PFSK-1 (cell line): Measurements from ENCODE around the gene FKBP2.

Experiments
- FOXP2 ChIP-seq: optimal IDR thresholded peaks from 2 replicates; pipeline ENCODE3; 2011; ENCODE audit warnings: borderline replicate concordance, control low read depth, inconsistent platforms; ENCODE audit not compliant: insufficient read depth; ENCODE audit errors: extremely low read length, extremely low read depth
- POLR2AphosphoS5 ChIP-seq: IDR thresholded peaks from 2 replicates; pipeline ENCODE4 v1.6.1; 2012; ENCODE audit warnings: low read depth, mild to moderate bottlenecking, control low read depth, low read length, moderate library complexity
- SIN3A ChIP-seq: IDR thresholded peaks from 2 replicates; pipeline ENCODE4 v1.6.1; 2012; ENCODE audit warnings: mild to moderate bottlenecking, low read length, moderate library complexity, borderline replicate concordance; ENCODE audit not compliant: insufficient read depth
- TAF1 ChIP-seq: IDR thresholded peaks from 2 replicates; pipeline ENCODE4 v1.6.1; 2012; ENCODE audit warnings: low read length, control low read depth, borderline replicate concordance; ENCODE audit not compliant: insufficient read depth
- TF ChIP-seq, protein P1 (sequence below), 2 experiments: IDR thresholded peaks; 2 replicates each; pipeline versions ENCODE4 v1.6.1 to v1.8.0; 2011 to 2012; ENCODE audit warnings: low read depth in 2 of 2, low read length in 2 of 2, control low read depth in 1 of 2, inconsistent platforms in 1 of 2, mild to moderate bottlenecking in 1 of 2, moderate library complexity in 1 of 2; ENCODE audit not compliant: insufficient read depth in 1 of 2

Gene FKBP2

GRCh38 chr11:64201543-64201942 is 39.4 kb upstream of the FKBP2 start:
- no peak for TF ChIP-seq TAF1
- TF ChIP-seq SIN3A, result no peak
- TF ChIP-seq, protein P1, sequence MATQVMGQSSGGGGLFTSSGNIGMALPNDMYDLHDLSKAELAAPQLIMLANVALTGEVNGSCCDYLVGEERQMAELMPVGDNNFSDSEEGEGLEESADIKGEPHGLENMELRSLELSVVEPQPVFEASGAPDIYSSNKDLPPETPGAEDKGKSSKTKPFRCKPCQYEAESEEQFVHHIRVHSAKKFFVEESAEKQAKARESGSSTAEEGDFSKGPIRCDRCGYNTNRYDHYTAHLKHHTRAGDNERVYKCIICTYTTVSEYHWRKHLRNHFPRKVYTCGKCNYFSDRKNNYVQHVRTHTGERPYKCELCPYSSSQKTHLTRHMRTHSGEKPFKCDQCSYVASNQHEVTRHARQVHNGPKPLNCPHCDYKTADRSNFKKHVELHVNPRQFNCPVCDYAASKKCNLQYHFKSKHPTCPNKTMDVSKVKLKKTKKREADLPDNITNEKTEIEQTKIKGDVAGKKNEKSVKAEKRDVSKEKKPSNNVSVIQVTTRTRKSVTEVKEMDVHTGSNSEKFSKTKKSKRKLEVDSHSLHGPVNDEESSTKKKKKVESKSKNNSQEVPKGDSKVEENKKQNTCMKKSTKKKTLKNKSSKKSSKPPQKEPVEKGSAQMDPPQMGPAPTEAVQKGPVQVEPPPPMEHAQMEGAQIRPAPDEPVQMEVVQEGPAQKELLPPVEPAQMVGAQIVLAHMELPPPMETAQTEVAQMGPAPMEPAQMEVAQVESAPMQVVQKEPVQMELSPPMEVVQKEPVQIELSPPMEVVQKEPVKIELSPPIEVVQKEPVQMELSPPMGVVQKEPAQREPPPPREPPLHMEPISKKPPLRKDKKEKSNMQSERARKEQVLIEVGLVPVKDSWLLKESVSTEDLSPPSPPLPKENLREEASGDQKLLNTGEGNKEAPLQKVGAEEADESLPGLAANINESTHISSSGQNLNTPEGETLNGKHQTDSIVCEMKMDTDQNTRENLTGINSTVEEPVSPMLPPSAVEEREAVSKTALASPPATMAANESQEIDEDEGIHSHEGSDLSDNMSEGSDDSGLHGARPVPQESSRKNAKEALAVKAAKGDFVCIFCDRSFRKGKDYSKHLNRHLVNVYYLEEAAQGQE (IDR thresholded peaks at IDR 0.05; ENCODE audit: insufficient read depth in 1 of 2, low read depth in 2 of 2, low read length in 2 of 2), result no peak
- no peak for TF ChIP-seq POLR2AphosphoS5
- no peak for TF ChIP-seq FOXP2

GRCh38 chr11:64202992-64203391 is 37.9 kb upstream of the FKBP2 start:
- TF ChIP-seq, protein P1 (IDR thresholded peaks at IDR 0.05; ENCODE audit: insufficient read depth in 1 of 2, low read depth in 2 of 2, low read length in 2 of 2), result no peak
- TF ChIP-seq TAF1, result no peak
- no peak for TF ChIP-seq FOXP2
- TF ChIP-seq POLR2AphosphoS5, result no peak
- no peak for TF ChIP-seq SIN3A

- TF ChIP-seq FOXP2 (no peak), SIN3A (no peak), TAF1 (no peak)
These were observed 37.3 kb upstream of the FKBP2 start for GRCh38 chr11:64203421-64204079.

- TF ChIP-seq FOXP2, result no peak
- TF ChIP-seq TAF1, result no peak
- TF ChIP-seq, protein P1 (IDR thresholded peaks at IDR 0.05; ENCODE audit: insufficient read depth in 1 of 2, low read depth in 2 of 2, low read length in 2 of 2), result no peak
- no peak for TF ChIP-seq POLR2AphosphoS5
- no peak for TF ChIP-seq SIN3A
These were observed 36.8 kb upstream of the FKBP2 start for GRCh38 chr11:64204080-64204440.

DNA sequence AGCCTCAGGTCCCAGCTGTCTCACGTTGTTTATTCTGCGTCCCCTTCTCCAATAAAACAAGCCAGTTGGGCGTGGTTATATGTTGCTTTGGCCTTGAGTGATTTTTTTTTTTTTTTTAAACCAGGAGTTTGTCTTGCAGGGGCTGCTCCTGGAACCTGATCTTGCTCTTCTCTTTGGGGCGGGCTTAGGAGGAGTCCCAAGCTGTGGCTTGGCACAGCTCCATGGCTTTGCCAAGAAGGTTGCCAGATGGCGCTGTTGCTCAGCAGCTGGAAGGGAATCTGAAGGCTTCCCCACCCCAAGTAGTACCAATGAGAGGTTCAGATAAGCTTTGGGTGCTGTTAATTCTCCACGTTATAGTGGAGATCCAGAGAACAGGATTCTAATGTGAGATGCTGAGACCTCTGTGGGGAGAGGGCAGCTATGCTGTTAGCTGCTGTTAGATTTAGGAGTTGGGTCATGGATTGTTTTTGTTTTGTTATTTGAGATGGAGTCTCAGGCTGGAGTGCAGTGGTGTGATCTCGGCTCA is 36.4 kb upstream of the FKBP2 start:
- TF ChIP-seq SIN3A, result no peak
- TF ChIP-seq, protein P1 (IDR thresholded peaks at IDR 0.05; ENCODE audit: insufficient read depth in 1 of 2, low read depth in 2 of 2, low read length in 2 of 2), result no peak
- TF ChIP-seq FOXP2, result no peak
- peak; percentile 30; the same call in 1 of the 2 replicates for TF ChIP-seq POLR2AphosphoS5
- no peak for TF ChIP-seq TAF1
